Measurements from ENCODE around the gene MAT2B. TPM values are rescaled to one million over a fixed set of nuclear protein-coding genes. Genes with fewer than 3 reads are reported as not detected.
A peak's percentile ranks its signal among the peaks of the same experiment; 100 is the strongest.

Gene MAT2B
- total RNA-seq, 4 donors from 2014 or later = 26.6 to 44.7 (median 32.1) TPM

DNA sequence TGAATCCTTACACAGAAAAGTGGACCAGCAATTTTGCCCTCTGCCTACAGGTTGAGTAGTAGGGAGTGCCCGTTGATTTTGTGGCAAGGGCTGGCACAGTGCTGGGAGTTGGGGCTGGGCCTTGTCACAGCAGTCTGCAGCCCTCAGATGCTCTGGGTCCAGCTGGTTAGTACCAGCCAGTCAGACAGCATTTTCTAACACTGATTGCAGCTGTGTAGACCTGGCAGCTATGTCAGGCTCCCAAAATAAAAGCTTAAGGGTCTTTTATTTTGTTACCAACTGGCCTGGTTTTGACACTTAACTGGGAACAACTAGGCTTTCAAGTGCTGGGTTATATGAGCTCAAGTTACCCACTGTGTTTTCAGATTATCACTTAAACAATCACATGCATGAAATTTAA lies 57.7 kb downstream of the MAT2B start:
- peaks cover 9 to 12% of the 10 kb centered on the region in 2 donors for H3K4me1 ChIP-seq
- DNase-seq (no peak), ATAC-seq (no peak)
- no peaks in the 10 kb centered on the region for H3K9me3 ChIP-seq
- TF ChIP-seq, protein P1, sequence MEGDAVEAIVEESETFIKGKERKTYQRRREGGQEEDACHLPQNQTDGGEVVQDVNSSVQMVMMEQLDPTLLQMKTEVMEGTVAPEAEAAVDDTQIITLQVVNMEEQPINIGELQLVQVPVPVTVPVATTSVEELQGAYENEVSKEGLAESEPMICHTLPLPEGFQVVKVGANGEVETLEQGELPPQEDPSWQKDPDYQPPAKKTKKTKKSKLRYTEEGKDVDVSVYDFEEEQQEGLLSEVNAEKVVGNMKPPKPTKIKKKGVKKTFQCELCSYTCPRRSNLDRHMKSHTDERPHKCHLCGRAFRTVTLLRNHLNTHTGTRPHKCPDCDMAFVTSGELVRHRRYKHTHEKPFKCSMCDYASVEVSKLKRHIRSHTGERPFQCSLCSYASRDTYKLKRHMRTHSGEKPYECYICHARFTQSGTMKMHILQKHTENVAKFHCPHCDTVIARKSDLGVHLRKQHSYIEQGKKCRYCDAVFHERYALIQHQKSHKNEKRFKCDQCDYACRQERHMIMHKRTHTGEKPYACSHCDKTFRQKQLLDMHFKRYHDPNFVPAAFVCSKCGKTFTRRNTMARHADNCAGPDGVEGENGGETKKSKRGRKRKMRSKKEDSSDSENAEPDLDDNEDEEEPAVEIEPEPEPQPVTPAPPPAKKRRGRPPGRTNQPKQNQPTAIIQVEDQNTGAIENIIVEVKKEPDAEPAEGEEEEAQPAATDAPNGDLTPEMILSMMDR (IDR thresholded peaks at IDR 0.05 in 4 of 5, conservative IDR thresholded peaks at IDR 0.05 in 1 of 5) = no peak
- no peak for TF ChIP-seq POLR2A (IDR thresholded peaks at IDR 0.05)
- no peaks in the 10 kb centered on the region for H3K36me3 ChIP-seq
- H3K27ac ChIP-seq = no peak overlapping the region
- peaks cover 20 to 26% (median 26%) of the 10 kb centered on the region in 3 donors for H3K27me3 ChIP-seq
- in situ Hi-C loops (cut with MboI; ENCODE audit: low sequenced_read_pairs in 4 of 4) = loop anchor here (10.0 to 25.0 kb wide), 3 partner anchors 942 to 1649 kb away; no protein-coding TSS in a partner anchor
- intact Hi-C loops (cut with DNase I; ENCODE audit: low total_unique reads) = no loop called here
- no peak overlapping the region for H3K4me3 ChIP-seq

DNA sequence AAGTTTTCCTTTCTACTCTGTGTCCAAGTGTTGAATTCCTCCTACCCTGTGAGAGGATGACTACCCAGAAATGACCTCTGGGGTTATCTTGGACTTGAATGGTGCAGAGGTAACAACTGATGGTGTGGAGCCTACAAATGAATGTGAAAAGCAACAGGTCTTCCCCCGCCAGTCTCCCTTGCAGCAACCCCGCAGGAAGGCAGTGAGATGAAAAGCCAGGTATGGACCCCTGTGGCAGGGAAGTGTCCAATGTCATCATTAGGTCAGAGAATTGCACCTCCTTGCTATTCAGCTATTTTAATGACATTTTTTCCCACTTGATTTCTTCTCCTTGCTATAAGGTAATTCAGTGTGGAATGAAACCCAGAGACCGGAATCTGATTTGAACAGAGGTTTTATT lies 58.5 kb downstream of the MAT2B start:
- H3K27ac ChIP-seq = no peak overlapping the region
- ATAC-seq (no peak), DNase-seq (no peak)
- peaks cover 9 to 12% of the 10 kb centered on the region in 2 donors for H3K4me1 ChIP-seq
- in situ Hi-C loops (cut with MboI; ENCODE audit: low sequenced_read_pairs in 4 of 4) (loop anchor here (10.0 to 25.0 kb wide), 3 partner anchors 941 to 1648 kb away; no protein-coding TSS in a partner anchor), intact Hi-C loops (cut with DNase I; ENCODE audit: low total_unique reads) (no loop called here)
- H3K4me3 ChIP-seq = no peak overlapping the region
- no peak for TF ChIP-seq POLR2A (IDR thresholded peaks at IDR 0.05)
- TF ChIP-seq, protein P1 (IDR thresholded peaks at IDR 0.05 in 4 of 5, conservative IDR thresholded peaks at IDR 0.05 in 1 of 5) = no peak
- no peaks in the 10 kb centered on the region for H3K9me3 ChIP-seq
- H3K36me3 ChIP-seq = no peaks in the 10 kb centered on the region
- peaks cover 24 to 30% (median 26%) of the 10 kb centered on the region in 3 donors for H3K27me3 ChIP-seq

DNA sequence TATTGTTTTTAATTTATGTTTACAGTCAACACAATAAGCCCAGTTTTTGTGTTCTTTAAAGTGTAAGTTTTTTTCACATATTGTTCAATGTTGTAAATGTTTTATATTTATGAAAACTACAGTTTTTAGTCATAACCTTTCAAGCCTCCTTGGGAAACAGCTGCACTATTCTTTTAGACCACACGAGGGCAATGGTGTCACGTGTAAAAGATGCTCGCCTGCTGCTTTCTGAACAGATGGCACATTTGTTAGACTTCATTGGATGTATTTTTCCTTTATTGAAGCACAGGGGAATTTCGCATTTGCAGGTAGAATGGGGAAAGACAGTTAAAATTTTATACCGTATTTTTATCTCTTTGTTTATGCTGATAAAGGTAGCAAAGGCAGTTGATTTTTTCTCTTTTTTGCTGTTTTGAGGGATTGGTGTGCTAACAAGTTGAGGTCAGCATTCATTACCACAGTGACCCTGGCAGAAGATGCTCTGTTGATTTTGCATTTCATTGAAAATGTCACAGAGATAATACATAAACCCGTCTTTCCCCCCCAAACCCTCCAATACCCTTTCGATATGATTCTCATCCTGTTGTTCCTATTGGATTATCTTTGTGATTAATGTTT lies 59.0 kb downstream of the MAT2B start:
- Histone ChIP-seq H3K27ac (no peak overlapping the region), H3K9me3 (no peaks in the 10 kb centered on the region), H3K4me3 (no peak overlapping the region), H3K4me1 (peaks cover 9 to 12% of the 10 kb centered on the region in 2 donors), H3K27me3 (peaks cover 24 to 30% (median 26%) of the 10 kb centered on the region in 3 donors), H3K36me3 (no peaks in the 10 kb centered on the region)
- in situ Hi-C loops (cut with MboI; ENCODE audit: low sequenced_read_pairs in 4 of 4) (loop anchor here (10.0 to 25.0 kb wide), 3 partner anchors 940 to 1648 kb away; no protein-coding TSS in a partner anchor), intact Hi-C loops (cut with DNase I; ENCODE audit: low total_unique reads) (no loop called here)
- DNase-seq = peak in 1 of 2 donors; percentile 21
- TF ChIP-seq, protein P1 (IDR thresholded peaks at IDR 0.05 in 4 of 5, conservative IDR thresholded peaks at IDR 0.05 in 1 of 5) = peak; percentile 70 to 87 (median 79)
- TF ChIP-seq POLR2A (IDR thresholded peaks at IDR 0.05) = no peak
- ATAC-seq = no peak

DNA sequence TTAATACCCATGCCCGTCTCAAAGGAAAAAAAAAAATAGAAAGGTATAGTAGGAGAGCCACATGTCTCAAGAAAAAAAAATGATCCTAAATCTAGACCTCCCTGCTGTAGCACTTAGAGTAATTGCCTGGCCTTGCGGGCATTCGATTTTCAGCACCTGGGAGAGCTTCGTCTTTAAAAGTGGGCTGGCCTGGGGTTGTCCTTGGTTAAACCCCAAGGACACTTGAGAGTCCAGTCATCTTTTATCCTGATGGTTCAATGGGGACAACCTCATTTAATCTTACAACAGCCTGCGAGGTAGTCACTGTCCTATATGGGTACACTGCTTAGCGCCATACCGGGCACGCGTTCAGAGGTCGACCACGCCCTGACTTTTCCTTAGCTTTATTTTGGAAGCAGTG lies 60.1 kb downstream of the MAT2B start:
- Histone ChIP-seq H3K36me3 (no peaks in the 10 kb centered on the region), H3K9me3 (no peaks in the 10 kb centered on the region), H3K27ac (no peak overlapping the region), H3K4me1 (peaks cover 9 to 12% of the 10 kb centered on the region in 2 donors), H3K27me3 (peaks cover 24 to 33% (median 29%) of the 10 kb centered on the region in 3 donors), H3K4me3 (peak overlapping the region; percentile 27 to 52 (median 34))
- TF ChIP-seq, protein P1 (IDR thresholded peaks at IDR 0.05 in 4 of 5, conservative IDR thresholded peaks at IDR 0.05 in 1 of 5) = no peak
- no peak for TF ChIP-seq POLR2A (IDR thresholded peaks at IDR 0.05)
- DNase-seq (no peak), ATAC-seq (no peak)
- in situ Hi-C loops (cut with MboI; ENCODE audit: low sequenced_read_pairs in 4 of 4) = loop anchor here (10.0 to 25.0 kb wide), 3 partner anchors 939 to 1647 kb away; no protein-coding TSS in a partner anchor
- intact Hi-C loops (cut with DNase I; ENCODE audit: low total_unique reads) = no loop called here
